Stimulated activated CD8-positive, alpha-beta memory T cell treated with anti-CD3 and anti-CD28 coated beads, Interleukin-15, amount 100 ng/mL, for 24 hours (primary cell): Measurements from ENCODE around the gene HMX1.

ENCODE experiments used
- DNase-seq: peaks from one replicate; pipeline ENCODE4 v3.0.0-alpha.2; 2020; ENCODE audit warnings: low read depth

HMX1 gene

DNA sequence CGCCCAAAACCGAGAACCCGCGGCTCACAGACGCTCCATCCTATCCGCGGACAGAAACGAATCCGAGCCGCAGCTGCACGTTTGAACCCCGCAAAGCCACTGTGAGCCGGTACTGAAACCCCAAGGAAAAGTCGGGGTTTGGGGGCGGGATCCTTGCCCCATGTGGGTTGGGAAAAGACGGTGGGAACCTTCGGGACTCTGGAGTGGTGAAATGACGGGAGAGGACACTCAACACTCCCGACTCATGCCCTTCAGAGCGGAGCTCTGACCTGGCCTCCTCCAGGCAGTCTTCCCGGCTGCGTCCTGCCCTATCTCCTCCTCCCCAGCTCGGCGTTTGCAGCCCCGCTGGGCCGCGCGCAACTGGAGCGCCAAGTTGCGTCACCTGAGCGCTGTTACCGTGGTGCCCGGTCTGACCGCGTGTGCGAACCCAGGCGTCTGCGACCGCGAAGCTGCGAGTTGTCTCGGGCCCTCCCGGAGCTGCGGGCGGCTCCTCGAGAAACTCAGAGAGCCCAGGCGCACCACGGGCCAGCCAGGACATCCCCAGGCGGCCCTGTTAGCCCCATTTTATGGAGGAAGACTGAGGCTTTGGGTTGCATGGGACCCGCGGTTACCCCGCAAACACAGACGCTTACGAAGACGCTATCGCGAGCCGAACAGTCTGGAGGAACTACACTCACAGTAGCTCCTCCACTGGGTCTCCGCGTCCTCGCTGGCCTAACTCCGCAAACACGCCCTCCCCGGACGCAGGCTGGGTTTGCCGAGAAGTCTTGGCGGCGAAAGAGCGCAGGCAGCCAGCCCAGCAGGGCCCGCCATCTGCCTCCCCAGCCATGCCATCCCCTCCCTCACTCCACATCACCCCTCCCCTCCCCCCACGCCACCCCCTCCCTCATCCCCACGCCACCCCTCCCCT is 20.3 kb upstream of the HMX1 start:
- no peak for DNase-seq

DNA sequence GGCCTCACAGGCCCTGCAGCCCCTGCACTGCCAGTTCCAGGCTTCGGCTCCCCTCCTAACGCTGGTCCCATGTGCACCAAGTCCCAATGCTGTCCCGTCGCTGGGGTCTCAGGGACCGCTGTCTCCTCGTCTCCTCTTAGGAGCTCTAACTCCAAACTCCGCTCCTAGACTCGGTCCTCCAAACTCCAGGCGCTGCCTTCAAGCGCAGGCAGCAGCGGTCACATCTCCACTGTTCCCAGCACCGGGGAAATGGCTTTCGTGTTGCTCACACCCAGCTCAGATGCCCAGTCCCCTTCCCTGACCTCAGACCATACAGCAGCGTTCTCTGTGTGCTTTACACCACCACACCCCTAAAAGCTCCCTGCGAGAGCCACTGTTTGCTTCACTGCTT is 19.6 kb upstream of the HMX1 start:
- DNase-seq = no peak

DNA sequence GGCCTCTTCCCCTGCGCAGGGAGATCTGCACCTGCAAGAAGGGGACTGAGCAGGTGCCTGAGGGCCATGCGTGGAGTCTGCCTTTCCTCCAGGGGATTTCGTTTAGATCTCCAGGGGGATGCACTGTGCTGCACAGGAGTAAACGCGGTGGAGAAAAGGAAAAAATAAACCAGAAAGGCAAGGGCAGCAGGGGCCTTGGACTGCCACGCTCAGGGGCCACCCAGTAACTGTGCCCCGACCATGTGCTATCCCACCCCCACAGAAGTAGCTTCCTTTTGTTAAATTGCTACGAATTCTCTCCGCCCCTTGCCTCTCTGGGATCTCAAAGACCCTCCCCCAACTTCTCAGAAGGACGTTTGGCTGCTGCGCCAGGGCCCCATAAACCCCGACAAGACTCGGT is 17.2 kb upstream of the HMX1 start:
- no peak for DNase-seq

DNA sequence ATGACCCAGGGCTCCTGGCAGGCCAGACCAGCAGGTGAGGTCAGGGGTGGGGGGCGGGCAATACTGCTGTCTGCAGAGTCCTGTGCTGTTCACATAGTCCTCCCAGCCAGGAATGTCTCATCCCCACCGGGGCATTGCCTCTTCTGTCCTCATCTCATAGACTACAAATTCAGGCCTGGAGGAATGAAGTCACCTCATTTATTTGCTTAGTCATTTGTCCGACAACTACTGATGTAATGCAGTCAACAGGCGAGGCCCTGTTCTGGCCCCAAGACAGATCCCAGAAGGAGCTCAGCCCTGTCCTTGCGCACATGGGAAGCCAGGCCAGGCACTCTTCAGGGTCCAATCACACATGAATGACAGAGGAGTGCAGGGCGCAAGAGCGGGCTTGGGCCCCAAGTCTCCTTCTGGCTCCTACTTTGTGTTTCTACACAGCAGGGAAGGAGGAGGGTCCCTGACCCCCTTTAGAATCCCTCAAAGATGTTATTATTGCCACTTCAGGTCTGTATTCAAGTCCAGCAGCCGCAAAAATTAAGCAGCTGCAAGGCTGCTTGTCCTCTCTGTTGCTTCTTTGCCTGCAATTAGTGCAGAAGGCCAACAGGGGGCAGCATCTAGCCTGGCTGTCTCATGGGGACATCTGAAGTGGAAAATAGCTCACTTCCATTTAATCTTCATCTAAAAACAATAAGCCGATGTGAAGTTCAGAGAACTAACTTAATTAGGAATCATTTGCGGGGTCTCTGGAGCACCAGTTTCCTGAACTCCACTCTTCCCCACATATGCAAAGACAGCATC is 15.2 kb upstream of the HMX1 start:
- no peak for DNase-seq

DNA sequence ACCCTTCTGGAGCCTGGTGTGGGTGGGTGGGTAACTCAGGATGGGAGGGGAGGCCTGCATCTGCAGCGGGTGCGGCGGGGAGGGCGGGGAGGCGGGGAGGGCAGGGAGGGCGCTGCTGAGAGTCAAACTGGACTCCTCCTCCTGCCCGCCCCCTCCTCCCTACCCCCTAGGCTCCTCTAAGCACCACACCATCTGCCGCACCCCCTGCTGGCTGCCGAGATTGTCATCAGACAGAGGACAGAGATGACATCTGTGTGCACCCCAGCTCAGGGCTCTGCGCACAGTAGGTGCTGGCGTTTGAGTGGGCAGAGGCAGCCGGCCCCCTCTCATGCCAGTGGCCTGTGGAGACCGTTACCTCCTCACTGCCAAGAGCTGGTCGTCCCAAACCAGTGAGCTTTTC is 10.6 kb upstream of the HMX1 start:
- no peak for DNase-seq

DNA sequence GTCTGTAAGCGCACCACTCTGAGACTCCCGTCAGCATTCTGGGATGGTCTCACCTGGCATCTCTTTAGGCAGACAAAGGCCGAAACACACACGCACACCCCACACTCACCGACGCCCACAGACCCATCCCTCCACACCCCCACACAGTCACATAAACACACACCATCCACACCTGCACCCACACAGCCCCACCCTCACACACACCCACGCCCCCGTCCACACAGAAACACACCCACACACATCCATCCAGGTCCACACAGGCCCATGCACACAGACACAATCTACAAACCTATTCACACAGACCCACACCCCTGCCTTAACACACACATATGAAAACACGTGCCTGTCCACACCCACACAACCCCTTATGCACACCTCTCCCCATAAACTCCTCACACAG is 9.2 kb upstream of the HMX1 start:
- no peak for DNase-seq

DNA sequence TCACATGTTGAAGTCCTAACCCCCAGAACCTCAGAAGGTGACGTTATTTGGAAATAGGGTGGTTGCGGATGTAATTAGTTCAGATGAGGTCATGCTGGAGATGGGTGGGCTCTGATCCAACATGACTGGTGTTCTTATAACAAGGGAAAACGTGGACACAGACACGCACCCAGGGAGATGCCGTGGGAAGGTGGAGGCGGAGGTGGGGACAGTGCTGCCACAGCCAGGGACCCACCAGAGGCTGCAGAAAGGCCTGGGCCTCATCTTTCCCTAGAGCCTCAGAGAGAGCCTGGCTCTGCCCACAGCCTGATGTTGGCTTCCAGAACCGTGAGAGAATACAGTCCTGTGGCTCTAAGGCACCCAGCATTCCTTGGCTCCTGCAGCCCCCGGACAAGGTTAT is 7.9 kb upstream of the HMX1 start:
- no peak for DNase-seq

DNA sequence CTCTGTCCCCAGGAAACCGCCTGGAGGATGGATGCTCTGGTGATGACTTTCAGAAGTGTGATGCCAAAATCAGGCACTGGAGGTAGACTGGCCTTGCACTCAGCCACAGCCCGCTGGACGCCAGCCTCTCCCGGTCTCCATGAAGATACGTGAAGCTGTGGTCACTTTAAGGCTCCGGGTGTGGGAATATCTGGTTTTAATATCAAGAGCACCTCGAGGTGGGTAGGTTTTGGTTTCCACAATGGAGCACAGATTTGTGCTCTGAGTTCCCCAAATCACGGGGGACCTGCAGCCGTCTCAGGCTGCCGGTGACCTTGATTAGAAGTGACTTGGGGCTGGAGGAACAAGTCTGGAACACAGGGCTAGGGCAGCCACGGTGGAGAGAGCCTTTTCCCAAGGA is 6.8 kb upstream of the HMX1 start:
- no peak for DNase-seq

DNA sequence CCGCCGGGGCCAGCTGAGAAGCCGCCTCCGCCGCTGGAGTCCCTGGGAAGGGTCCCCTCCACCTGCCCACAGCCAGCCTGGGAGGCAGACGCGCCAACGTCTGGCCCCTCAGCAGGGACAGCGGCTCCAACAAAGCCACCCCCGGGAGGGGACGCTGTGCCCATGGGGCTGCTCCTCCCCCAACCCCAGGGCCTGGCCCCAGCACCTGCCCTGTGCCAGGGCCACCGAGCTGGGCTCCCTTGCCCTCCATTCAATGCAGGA is 6.1 kb upstream of the HMX1 start:
- DNase-seq = no peak

DNA sequence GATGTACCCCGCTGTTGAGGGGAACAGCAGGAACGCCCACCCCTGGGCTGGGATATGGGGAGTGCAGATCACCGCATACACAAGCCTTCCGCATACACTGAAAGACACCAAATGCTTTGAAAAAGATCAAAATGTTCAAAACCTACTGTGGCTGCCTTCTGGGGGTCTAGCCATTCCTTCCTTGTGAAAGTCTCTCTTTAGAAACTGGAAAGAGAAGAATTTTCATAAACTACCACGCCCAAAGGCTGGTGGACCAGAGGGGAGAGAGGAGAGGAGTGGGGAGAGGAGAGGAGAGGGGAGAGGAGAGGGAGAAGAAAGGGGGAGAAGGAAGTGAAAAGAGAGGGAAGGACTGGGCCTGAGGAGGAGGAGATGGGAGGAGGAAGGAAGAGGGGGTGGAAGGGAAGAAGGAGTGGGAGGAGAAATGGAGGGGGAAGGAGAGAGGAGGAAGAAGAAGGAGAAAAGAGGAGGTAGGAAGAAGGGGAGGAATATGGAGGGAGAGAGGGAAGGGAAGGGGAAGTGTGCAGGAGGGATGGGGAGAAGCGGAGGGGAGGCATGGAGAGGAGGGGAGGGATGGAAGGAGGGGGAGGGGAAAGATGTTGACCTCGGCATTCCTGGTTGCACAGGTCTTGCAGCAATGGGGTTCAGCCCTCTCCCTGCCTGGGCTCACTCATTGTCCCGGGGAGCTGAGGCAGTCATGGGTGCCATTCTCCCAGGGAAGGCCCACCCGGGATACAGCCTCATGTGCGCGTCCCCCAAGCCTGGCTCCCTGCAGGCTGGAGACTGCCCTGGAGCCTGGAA is 5.5 kb upstream of the HMX1 start:
- DNase-seq = no peak

DNA sequence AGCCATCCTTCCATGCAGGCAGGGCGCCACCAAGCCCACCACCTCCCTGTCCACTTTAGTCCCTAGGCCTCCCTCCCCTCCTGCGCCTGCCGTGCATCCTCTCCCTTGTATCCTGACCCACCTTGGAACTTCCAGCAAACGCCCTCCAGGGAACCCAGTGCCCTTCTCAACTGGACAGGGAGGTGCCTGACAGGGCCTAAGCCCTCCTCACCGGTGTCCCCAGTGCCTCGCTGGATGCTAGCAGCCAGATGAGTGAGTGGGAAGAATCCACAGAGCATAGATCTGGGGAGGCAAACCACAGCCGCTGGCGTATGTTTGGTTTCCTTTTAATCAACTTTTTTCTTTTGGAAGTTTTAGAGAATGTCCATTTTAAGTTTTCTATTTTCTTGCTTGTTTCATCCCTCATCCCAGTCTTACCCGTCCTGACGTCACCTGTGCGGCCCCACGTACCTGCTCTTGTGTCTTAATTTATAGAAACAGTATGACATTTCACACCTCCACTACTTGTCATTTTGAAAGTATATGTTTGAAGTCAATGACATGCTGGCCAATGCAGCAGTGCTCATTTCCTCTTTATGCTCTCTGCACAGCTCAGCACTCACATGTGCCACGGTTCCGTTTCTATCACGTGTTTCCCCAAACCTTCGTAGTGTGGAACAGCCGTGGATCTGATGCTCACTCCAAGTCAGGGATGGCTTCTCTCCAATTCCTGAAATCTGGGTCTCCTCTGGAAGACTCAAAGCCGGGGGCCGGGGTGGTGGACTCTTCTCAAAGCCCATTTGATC is 3.4 kb upstream of the HMX1 start:
- no peak for DNase-seq

DNA sequence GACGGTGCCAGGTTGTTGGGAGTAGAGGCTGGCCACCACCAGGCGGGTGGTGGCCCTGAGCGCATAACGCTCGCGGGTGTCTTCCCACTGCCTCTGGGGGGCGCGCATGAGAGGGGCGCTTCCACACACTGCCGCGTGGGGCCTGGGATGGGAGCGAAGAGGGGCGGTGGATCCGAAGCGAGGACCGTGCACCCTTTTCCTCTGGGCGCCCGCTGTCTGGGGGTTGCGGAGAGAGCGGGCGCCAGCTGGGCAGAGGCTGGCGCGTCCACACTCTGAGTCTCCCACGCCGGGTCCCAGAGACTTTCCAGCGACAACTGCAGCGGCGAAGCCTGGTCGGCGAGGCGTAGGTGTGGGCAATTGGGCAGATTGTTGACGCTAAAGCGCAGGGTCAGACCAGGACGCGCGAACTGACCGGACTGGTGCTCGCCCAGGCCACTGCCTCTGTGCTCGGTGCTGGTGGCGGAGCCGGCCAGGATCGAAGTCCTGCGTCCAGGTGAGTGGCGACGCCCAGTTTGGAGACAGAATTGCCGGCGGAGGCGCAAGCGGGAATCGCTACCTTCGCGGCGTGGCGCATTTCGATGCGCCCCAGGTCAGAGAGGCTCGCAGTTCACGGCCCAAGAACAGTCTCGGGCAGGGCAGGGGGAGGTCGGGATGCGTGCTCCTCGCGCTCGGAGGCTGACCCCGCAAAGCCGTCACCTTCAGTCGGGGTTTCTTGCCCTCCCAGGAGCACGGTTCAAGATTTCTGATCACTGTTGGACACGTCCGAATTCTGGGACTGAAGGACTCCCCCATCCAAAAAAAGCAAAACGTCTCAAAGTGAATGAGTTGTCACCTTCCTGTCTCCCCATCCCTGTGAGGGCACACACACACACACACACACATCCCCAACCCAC is 2.6 kb upstream of the HMX1 start:
- no peak for DNase-seq

DNA sequence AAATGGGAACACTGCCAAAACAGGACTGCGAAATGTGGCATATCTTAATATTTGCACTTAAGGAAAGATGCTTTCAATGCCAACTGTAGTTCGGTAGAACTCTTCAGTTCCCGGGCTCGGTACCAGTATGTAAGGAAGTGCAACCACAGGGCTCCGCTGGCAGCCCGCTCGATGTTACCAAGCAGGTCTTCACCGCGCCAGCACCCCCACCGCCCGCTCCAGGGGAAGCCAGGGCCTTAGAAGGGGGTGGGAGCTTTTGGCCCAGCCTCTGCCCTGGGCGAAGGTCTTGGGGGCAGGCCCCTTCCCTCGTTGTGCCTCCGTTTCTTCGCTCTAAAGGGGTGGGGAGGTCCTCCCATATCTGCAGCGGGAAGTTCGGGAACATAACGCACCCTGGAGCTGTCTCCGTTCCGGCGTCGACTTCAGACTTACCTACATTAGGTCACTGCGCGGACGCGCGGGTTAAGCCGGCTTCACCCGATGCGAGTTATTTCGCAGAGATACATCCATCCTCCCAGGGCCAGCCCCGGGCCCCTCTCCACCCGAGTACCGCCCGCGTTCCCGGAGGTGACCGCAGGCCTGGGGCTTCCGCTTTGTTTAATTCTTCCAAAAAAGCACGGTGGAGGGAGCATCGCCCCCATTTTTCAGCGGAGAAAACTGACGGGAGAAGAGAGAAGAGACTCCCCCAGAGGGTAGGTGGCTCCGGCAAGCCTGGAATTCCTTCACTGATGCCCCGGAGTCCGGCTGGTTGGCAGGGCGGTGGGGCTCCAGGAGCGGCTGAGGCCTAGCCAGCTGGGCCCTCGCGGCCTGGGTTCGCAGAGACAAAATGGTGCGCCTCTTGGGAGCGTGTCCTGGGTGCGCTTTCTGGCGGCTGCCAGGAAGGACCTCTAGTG is 1.0 kb upstream of the HMX1 start:
- no peak for DNase-seq

DNA sequence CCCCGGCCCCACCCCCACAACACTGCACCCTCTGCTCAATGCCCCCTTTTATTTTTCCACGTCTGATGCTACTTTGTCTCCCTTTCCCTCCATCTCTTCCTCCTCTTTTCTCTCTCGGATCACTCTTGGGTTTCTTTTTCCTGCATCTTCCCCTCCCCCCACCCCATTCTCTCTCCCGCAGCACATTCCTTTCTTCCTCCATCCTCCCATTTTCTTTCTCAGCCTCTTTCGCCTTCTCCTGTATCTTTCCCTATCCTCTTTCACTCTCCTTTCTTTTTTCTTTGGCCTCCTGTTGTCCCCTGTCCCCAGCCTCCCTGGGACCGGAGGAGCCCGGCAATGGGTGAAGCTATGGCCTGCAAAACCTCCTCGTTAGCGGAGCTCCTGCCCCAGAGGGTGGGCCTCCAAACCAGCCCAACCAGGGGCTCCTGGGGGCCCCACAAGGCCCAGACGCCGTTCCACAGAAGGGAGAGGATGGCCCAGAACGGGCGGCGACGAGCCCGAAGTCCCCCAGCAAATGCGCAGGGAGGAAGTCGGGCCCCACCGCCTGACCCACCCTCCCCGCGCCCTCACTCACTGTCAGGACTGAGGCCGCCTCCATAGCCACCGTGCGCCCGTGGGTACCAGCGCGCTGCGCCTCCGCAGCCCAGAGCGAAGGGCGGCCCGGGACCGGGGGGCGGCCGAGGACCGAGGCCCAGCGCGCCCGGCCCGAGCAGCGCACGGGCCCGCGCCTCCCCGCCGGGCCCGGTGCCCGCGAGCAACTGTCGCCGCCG is 807 bp downstream of the HMX1 start:
- DNase-seq = no peak

DNA sequence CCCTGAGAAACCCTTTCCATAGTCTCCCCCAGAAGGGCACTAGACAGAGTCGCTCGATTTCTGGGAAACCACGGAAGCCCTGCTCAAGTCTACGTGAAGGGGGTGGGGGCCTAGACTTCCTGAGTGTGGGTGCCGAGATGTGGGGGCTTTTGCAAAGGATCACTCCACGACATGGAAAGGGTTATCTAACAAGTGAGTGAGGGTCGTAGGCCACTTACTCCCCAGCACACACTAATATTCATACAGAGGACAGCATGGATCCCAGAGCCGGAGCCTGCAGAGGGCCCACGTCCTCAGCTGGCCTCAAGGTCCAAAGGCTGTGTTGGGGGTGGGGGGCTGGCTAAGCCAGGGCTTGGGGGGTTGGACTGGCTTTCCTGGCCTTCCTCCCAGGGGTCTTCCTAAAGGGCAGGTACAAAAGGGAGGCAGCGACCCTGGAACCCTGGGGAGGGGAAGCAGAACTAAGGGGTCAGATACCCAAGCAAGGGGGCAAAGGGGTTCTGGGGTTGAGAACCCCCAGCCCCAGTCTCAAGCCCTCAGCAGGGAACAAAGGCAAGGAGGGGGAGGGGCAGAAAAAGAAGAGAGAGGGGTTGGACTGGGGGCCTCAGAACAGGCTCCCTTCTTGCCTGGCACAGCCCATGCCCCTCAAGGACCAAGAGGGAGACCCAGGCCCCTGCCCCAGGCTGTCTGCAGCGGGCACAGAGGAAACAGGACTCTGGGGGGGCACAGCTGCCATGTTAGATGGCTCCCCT is 1.6 kb downstream of the HMX1 start:
- no peak for DNase-seq

DNA sequence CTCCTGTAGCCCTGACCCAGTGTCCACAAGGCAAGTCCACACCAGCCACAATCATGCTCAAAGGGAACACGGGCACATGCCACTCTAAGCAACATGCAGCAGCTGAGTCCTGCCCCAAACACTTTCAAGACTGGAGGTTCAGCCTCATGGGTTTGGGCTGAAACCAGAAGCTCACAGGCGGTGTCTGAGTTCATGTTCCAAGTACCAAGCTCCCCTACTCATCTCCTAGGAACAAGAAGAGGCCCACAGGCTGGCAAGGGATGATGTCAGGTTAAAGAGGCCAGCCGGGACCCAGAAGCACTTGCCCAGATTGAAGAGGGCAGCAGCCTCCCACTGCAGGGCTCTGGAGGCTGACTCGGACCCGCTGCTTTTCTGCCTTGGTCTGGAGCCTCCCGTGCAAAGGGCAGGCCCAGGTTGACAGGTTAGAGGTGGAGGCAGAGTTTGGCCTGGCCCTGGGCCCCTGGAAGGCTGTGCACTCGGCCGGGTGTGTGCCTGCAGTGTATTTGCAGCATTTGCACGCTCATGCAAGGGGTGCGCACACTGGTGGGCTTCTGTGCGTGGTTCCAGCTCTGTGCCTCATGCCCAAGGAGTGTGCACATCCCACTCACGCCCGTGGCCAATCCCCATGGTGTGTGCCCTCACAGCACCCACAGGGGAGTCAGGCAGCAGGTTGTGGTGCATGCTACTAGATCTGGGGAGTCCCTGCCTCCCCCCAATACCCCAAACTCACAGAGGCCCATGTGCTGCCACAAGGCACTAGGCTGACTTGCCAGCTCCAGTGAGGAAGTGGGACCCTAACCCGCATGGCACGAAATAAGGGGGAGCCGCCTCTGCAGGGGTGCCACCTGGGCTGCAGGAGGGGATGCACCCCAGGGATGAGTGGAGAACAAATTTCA is 2.4 kb downstream of the HMX1 start:
- no peak for DNase-seq

DNA sequence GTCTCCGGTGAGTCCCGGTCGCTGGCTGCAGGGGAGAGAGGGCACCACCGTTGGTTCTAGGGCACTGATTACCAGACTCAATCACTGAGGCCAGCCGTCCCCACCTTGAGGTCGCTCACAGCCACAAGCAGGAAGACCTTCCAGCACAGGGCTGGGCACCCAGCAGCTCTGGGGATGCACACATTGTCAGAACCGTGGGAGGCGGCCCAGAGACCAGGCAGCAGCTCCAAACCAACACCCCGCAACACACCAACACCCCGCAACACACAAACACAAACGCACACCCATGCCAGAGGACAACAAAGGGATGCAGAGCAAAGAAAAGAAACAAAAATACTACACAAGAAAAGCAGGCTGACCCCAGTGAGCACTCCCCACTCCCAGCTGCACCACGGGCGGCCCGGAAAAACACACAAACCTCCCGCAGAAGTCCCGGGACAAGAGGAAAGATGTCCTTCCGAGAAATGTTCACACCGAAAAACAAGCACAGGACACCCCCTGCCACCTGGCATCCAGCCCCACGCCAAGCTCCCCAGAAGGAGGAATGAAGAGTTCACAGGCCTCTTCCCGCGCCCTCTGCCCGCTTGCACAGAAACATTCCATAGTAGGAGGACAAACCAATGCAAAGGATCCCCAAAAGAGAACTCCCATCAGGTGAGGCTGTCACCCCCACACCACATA is 3.2 kb downstream of the HMX1 start:
- DNase-seq = no peak
